ENCODE results near the gene KCNMB2.

Gene KCNMB2

DNA sequence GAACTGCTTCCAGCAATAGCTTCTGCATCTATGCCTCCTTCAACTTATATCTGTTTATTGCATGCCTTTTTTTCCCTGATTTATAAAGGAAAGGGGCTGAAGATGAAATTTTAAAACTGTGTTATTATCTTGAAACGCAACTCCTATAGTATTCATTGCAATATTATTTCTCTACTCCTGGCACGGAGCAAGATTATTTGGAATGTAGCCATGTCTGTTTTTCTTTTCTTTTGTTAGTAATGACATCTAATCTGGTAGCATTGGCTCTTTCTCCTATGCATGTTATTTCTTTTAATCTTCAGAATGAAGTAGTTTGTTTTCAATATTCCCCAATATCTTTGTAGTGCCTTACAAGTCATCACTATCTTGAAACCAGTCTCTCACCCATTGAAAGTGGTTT is 33.6 kb downstream of the KCNMB2 start:
- no peak for DNase-seq

DNA sequence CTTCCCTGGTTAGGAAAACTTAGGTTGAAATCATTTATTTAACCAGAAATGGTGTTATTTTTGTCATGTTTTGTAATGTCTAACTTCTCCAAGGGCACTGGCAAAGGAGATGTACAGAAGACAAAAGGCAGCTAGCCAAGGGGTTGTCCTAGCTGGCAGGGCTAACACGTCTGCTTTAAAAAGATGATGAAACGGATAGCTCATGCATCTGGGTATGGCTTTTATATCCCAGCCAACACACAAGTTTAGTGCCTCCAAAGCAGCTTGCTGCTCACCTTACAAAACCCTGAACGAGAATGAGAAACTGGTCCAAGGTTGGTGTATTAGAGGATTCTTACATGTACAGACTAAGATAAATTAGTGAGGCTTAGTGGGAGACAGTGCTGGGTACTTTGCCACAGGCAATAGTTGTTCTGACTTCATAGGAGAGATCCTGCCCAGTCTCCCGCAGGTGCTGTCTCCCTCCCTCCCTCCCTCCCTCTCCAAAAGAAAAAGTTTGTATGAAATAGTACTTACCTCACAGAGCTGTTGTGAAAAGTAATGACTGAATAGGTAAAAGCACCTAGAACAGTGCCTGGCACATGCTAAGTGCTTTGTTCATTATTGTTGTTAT is 47.8 kb downstream of the KCNMB2 start:
- ATAC-seq (no peak), DNase-seq (no peak)

More for the DNA sequence above, 33.6 kb downstream of the KCNMB2 start:
- no peak for ATAC-seq

GRCh38 chr3:178584722-178585380 is 48.6 kb downstream of the KCNMB2 start:
- ATAC-seq (no peak), DNase-seq (no peak)

- DNase-seq (no peak), ATAC-seq (no peak)
These were observed 49.2 kb downstream of the KCNMB2 start for GRCh38 chr3:178585454-178585853.

- no peak for ATAC-seq
- DNase-seq, result no peak
These were observed 49.8 kb downstream of the KCNMB2 start for GRCh38 chr3:178586076-178586475.

- no peak for ATAC-seq
- no peak for DNase-seq
These were observed 52.4 kb downstream of the KCNMB2 start for GRCh38 chr3:178588628-178589027.

DNA sequence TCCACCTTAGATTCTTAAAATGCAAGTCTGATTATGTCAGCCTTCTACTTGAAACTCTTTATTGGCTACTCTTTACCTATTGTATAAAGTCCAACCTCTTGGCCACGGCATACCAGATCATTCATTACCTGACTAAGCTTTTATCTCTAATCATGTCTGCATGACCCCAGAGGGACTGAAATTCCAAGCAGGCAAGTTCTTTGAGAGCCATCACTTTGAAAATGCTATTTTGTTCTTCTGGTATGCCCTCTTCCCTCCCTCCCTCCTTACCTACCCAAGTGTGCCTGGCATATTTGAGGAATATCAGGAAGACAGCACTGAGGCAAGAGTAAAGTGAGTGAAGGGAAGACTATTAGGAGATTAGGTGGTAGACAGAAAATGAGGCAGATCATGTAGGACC is 57.5 kb downstream of the KCNMB2 start:
- no peak for ATAC-seq

GRCh38 chr3:178597371-178597770 is 61.1 kb downstream of the KCNMB2 start:
- ATAC-seq, result no peak
- DNase-seq, result no peak

More for the DNA sequence above, 57.5 kb downstream of the KCNMB2 start:
- DNase-seq, result no peak

- ATAC-seq (no peak), DNase-seq (no peak)
These were observed 66.6 kb downstream of the KCNMB2 start for GRCh38 chr3:178602856-178603255.

DNA sequence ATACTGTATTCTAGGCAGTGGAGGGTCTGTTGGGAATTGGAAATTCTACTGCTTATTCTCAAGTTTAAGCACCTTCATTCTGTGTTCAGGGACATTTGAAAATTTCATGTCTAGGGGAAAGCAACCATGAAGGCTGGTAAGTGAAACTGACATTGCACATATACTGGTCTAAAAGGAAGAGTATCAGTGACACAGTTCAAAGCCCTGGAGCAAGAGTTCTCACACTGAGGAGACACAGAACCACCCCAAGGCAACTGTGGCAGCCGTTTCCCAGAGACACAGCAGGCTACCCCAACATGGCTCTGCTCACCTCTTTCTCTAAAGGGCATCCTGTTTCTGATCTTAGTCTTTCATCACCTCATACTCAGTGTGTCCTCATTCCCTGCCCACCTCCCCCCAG is 67.5 kb downstream of the KCNMB2 start:
- DNase-seq (no peak), ATAC-seq (no peak)

GRCh38 chr3:178618197-178618596 is 82.0 kb downstream of the KCNMB2 start:
- no peak for ATAC-seq
- no peak for DNase-seq

GRCh38 chr3:178618896-178619295 is 82.7 kb downstream of the KCNMB2 start:
- ATAC-seq, result no peak
- no peak for DNase-seq

- DNase-seq (no peak), ATAC-seq (no peak)
These were observed 87.5 kb downstream of the KCNMB2 start for GRCh38 chr3:178623666-178624255.

- ATAC-seq (no peak), DNase-seq (no peak)
These were observed 88.0 kb downstream of the KCNMB2 start for GRCh38 chr3:178624276-178624675.

- no peak for DNase-seq
- ATAC-seq, result no peak
These were observed 88.9 kb downstream of the KCNMB2 start for GRCh38 chr3:178625053-178625600.

GRCh38 chr3:178628037-178628436 is 91.8 kb downstream of the KCNMB2 start:
- ATAC-seq (no peak), DNase-seq (no peak)

GRCh38 chr3:178629430-178630178 is 93.4 kb downstream of the KCNMB2 start:
- ATAC-seq (no peak), DNase-seq (no peak)

GRCh38 chr3:178631950-178632349 is 95.7 kb downstream of the KCNMB2 start:
- ATAC-seq, result no peak
- no peak for DNase-seq

DNA sequence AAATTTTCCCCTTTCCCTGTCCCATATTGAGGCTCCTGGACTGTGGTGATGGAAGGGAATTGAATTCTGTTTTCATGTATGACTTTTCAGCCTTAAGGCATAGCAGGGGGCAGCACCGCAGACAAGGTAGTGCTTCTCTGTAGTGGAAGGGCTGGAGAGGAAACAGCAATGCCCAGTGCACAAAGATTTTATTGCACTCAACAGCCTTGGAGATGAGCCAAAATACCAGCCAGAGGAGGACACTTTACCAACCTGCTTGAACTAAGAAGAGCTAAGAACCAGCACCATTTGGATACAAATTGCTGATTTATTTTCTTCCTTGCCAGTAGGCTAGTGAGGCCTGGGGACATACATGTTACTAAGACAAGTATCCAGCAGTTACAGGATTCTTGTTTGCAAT is 98.7 kb downstream of the KCNMB2 start:
- ATAC-seq, result no peak
- DNase-seq, result no peak

DNA sequence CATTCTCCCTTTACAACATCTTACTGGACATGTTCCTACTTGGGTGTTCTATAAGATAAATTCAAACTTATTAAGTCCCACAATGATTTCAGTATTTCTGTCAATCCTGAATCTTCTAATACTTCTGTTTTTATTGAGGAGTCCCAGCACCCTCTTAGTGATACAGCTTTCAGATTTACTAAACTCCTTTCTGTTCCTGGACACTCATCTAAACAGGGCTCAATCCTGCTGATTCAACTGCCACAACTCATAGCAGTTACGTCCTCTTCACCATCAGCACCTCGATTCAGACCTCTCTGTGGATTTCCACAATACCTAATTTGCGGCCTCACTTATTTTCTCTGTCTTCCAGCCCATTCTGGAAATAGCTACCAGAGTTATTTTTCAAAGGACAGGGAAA is 101.6 kb downstream of the KCNMB2 start:
- ATAC-seq, result no peak
- DNase-seq, result no peak

DNA sequence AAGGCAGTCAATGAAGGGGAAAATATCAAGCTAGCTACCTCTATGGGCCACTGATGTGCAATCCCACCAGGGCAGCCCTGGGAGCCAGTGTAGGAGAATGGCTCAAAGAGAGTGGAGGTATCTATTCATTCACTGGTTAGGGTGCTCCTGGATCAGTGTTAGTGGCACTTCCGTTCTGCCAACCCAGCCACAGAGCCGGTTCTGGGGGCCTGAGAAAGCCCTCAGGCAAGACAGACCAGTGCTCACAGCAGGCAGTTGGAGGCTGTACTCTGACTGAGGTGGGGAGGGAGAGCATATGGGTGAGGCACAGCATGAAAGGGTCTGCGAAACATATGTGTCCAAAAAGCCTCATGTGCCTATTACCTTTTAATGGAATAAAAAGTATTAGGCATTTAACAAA is 109.3 kb downstream of the KCNMB2 start:
- no peak for ATAC-seq
- DNase-seq, result no peak

DNA sequence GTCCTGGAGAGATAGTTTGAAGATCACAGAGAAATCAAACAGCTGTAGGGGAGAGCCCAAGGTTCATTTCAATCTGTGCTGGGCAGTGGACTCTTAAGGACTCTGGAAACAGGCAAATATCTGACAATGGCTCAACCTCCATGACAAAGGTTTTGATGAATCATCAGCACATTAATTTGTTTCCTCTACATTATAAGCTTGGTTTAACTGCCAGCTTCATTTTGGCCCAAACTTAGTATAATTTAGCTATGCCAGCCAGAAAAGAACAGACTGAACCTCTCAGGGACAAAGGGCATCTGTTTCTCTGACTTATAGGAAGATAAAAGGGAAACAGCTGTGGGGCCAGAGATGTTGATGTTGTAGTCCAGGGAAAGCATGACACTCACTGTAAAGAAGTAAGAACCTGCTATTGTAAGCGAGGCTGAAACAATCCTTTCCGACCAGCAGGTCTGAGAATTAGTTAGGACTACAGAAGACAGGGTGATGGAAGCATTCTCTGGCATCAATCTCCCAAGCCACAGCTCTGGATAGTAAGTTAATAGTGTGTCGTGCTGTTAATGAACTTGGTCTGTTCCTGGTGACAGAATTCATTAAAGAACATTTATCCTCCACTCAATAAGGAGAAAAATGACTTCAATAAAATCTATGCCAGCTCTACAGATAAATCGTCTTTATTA is 110.1 kb downstream of the KCNMB2 start:
- ATAC-seq (no peak), DNase-seq (no peak)
